GM03348 (cell line): ENCODE data around the gene PEPD.
A peak's percentile ranks its signal among the peaks of the same experiment; 100 is the strongest.

Experiments used
- DNase-seq: peaks from one replicate; pipeline ENCODE4 v3.0.0; 2012; ENCODE audit warnings: low spot score

PEPD gene

DNA sequence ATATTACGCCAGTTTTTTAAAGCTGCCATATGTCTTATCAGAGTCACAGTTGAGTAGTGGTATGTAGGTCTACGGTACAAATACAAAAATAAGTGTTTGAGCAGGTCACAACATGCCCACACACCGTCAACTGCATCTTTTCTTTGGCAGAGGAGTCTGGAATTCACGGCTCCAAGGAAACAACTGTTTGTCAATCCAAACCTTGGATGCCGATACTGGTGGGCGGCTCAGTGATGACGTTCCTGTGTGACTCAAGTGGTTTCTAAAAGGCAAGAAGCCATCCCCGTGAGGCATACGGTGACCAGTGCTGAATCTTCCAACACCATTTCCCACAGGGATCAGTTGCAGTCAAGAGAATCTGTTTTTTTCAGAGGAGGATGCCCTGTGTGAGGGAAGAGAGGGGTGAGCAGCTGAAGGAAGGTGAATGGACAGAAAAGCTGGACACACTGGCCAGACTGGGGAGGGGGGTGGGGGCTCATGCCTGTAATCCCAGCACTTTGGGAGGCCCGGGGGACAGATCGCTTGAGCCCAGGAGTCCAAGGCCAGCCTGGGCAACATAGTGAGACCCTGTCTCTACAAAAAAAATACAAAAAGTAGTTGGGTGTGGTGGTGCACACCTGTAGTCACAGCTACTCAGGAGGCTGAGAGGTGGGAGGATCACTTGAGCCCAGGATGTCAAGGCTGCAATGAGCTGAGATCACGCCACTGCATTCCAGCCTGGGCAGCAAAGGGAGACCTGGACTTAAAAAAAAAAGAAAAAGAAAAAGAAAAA, 170.9 kb downstream of the PEPD start:
- peak; percentile 66 for DNase-seq

DNA sequence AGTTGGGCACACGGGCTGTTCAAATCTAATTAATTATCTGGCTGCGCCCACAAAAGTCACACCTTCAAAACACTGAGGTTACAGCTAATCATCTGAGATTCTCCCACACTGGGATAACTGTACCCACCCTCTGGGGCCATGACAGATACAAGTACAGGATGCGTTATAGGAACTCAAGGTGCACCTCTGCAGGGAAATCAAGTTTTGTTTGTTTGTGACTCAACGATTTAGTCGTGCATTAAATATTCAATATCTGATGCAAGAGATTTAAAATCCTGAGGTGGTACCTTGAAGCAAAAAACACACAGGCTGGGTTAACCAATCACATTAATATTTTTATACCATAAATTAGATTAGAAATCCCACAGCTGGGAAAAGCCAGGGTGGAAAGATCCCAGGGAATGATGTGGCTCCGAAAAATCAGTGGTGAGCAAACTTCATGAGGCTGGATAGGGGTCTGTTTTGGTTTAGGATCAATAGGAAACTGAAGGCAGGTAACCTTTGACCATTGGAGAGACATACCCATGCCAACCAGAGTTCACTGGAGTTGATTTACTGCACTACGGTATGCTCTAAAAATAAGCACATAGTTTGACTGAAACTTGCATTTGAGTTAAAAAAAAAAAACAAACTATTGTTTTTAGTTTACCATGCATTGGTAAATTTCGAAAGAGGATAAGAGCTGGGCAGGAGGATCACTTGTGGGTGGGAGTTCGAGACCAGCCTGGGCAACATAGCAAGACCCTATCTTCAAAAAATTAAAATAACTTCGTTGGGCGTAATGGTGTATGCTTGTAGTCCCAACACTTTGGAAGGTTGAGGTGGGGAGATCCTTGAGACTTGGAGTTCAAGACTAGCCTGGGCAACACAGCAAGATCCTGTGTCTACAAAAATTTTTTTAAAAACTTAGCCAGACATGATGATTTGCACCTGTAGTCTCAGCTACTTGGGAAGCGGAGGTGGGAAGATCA, 172.0 kb downstream of the PEPD start:
- DNase-seq: no peak

DNA sequence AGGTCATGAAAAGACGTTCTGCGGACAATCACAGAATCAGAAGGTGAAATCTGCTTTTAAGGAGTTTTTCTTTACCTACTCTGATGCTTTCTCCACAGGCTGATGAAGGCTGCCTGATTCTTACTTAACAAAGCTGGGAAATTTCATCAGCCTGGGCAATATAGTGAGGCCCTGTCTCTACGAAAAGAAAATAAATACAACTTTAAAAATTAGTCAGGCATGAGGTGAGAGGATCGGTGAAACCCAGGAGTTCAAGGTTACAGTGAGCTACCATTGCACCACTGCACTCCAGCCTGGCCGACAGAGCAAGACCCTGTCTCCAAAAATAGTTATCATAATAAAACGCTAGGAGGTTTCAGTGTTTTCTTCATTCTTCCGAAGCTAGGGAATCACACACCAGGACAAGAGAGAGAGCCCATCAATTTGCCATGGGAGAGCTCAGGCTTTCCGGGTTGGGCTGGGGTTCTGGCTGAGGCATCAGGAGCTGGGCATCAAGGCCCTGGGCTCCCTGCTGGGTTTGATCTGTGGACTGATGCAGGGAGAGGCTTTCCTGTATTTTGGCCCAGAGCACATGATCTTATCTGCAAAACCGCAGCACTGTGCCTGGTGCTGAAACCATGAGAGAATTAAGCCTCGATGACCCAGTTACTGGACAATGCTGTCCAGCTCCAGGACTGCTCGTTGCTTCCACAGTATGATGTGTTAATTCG, 173.1 kb downstream of the PEPD start:
- DNase-seq: peak; percentile 37

DNA sequence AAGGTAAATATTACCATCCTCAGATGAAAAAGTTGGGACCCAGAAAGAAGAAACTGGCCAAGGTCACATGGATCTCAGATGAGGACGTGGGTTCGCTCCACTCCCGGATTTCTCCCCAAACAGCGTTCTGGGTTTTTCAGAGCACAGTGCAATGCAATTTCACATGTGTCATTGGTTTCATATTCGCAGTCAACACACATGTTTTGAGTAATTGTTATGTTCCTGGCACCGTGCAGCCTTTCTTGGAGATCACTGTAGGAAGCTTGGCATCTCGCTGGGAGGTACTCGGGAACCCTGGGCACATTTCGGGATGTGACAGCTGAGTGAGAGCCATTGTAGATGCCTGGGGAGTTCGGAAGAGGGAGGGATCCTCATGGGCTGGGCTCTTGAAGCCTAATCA, 174.3 kb downstream of the PEPD start:
- DNase-seq: no peak

DNA sequence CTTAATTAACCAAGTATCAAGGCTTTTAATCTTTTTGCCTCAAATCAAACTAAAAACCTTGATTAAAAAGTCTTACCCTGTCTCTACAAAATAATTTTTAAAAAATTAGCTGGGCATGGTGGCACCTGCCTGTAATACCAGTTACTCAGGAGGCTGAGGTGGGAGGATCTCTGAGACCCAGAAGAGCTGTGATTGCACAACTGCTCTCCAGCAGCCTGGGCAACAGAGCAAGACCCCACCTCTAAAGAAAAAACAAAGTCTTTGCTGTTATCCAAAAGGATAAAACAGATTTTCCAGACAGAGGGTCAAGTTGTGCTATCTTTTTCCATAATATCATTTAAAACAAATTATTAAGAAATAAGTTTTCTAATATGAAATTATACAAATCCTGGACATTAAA, 174.9 kb downstream of the PEPD start:
- DNase-seq: no peak

DNA sequence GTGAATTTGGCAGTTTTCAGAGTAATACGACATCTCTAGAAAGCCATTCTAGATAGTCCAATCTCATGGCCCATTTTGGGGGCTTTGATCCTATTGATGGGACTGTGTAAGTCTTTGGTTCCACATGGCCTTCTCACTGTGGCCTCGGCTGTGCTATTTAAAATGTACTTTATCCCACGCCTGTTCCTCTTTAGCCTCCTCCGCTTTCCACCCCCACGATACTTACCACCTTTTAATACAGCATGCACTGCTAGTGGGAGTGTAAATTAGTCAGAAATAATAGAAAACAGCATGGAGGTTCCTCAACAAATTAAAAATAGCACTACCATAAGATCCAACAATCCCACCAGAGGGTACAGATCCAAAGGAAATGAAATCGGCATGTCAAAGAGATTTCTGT, 176.4 kb downstream of the PEPD start:
- no peak for DNase-seq

DNA sequence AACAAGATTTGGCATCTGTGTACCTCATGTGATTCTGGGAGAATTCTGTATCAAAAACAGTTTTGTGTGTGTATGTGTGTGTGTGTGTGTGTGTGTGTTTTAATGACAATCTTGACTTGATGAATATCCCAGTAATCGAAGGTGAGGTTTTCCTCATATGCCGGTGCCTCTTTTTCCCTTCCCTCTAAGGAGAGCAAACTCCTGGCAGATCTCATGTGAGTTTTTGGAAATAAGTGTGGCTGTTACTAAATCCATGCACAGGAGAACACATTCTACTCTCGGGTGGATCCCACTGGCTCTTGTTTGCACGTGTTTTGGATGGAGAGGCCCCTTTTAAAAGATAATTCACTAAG, 177.0 kb downstream of the PEPD start:
- DNase-seq: no peak

DNA sequence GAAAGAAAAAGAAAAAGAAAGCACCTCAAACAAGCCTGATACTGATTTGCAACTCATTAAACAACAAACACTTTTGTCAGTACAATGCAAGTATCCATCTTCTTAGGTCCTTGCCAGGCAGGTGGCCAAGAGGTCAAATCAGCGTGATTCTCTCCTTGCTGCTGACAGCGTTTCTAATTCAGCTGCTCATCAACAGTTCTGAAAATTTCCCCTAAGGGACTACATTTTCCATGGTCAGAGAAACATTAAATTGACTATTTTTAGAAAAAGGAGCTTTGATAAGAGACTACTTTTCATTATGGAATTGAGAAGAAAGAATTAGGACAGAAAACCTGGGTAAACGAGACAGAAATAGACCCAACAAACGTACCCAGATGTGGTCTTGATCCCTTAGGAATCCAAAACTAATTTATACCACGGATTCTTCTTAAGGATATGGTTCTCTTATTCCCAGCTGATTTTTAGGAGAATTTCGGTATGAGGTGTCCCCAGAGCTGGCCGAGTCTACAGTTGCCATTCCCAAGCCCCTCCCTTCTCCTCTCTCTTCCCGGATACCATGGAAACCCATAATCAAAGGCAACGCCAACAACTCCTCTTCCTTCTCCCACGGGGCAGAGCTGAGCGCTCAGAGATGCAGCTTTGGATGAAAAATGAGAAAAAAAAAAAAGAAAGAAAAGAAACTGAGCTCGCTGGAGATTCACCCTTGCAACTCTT, 177.6 kb downstream of the PEPD start:
- no peak for DNase-seq

DNA sequence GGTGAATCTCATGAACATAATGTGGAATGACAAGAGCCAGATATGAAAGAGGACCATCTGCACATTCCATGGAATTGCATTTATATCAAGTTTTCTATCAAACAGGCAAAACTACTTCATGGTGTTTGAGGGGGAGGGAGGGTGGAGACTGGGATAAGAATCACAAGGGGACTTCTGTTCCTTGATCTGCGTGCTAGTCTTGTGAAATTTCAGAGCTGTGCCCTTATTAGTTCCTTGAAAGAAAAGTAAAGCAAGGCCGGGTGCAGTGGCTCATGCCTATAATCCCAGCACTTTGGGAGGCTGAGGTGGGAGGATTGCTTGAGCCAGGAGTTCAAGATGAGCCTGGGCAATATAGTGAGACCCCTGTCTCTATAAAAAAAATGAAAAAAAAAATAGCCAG, 178.3 kb downstream of the PEPD start:
- no peak for DNase-seq

DNA sequence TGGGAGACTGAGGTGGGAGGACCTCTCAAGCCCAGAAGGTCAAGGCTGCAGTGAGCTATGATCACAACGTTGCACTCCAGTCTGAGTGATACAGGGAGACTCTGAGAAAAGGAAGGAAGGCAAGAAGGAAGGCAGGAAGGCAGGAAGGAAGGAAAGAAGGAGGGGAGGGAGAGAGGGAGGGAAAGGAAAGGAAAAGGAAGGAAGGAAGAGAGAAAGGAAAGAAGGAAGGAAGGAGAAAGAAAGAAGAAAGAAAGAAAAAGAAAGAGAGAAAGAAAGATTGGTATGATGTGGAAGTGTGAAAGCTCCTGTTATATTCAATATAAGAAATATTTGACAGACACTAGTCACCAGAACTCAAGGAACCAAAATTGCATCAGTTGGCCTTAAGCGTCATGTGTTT, 180.6 kb downstream of the PEPD start:
- no peak for DNase-seq

DNA sequence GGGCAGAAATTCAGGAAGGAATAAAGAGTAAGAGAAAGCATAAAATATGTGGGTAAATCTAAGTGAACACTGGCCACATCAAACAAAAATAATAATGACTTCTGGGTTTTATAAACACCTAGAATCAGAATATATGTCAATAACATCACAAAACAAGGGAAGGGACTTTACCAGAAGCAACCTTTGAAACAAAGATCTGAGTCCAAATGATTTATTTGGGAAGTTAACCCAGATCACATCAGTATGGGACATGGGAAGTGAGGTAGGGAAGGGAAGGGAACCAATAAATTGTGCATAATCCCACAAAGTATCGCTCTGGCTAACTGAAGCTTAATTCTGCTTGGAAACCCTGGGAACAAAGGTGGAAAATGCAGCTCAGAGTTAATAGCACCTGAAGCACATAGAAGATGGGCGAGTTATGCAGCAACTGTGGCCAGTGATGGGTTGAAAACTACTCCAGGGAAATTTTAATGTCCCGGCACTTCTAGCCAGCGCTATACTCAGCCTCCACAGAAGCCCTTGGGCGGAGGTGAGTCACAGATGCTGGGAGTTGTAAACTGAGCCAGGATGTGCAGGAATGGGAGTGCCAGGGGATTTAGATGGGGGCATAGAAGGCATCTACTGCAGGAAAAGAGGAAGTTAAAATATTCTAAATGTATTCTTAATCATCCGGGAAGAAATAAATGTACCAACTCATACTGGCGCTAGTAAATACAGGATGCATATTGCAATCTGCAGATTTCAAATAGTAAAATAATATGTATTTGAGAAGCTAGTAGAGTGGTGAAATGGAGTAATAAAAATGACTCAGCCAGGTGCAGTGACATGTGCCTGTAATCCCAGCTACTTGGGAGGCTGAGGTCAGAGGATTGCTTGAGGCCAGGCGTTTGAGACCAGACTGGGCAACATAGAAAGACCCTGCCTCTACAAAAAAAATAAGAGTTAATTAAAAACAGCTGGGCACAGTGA, 182.3 kb downstream of the PEPD start:
- DNase-seq: no peak
